Stimulated activated CD4-positive, alpha-beta T cell treated with anti-CD3 and anti-CD28 coated beads, Interleukin-4, amount 100 ng/mL, for 24 hours (primary cell): Measurements from ENCODE around the gene TUB.

Experiments used
- DNase-seq: peaks from one replicate; pipeline ENCODE4 v3.0.0-alpha.2; 2020

Gene TUB

GRCh38 chr11:8045839-8046238, 35.2 kb upstream of the TUB start:
- no peak for DNase-seq

GRCh38 chr11:8047382-8047781, 33.6 kb upstream of the TUB start:
- no peak for DNase-seq

GRCh38 chr11:8049084-8049483, 31.9 kb upstream of the TUB start:
- no peak for DNase-seq

- DNase-seq = no peak
Observed at GRCh38 chr11:8055091-8055835, 25.7 kb upstream of the TUB start.

GRCh38 chr11:8055836-8056526, 25.0 kb upstream of the TUB start:
- DNase-seq = no peak

- DNase-seq = no peak
Observed at GRCh38 chr11:8056810-8057463, 24.1 kb upstream of the TUB start.

GRCh38 chr11:8058216-8058615, 22.8 kb upstream of the TUB start:
- no peak for DNase-seq

- no peak for DNase-seq
Observed at GRCh38 chr11:8059030-8059429, 22.0 kb upstream of the TUB start.

GRCh38 chr11:8059571-8060011, 21.4 kb upstream of the TUB start:
- no peak for DNase-seq

- no peak for DNase-seq
Observed at GRCh38 chr11:8060146-8060719, 20.8 kb upstream of the TUB start.

- no peak for DNase-seq
Observed at GRCh38 chr11:8060801-8061554, 20.0 kb upstream of the TUB start.

- no peak for DNase-seq
Observed at GRCh38 chr11:8061555-8062428, 19.2 kb upstream of the TUB start.

GRCh38 chr11:8062781-8063257, 18.2 kb upstream of the TUB start:
- DNase-seq = no peak

- DNase-seq = no peak
Observed at GRCh38 chr11:8063324-8063723, 17.7 kb upstream of the TUB start.

GRCh38 chr11:8065031-8065430, 16.0 kb upstream of the TUB start:
- no peak for DNase-seq

- DNase-seq = no peak
Observed at GRCh38 chr11:8066036-8066910, 14.7 kb upstream of the TUB start.

GRCh38 chr11:8066911-8067455, 14.0 kb upstream of the TUB start:
- DNase-seq = no peak

- no peak for DNase-seq
Observed at GRCh38 chr11:8067567-8067928, 13.5 kb upstream of the TUB start.

GRCh38 chr11:8067929-8068575, 13.0 kb upstream of the TUB start:
- DNase-seq = no peak
